ENCODE results near the gene TUBB3.
"Not testable (repeated sequence)": the region's sequence is repeated elsewhere in the genome, so short reads cannot be mapped to it uniquely, and the experiment has no call there.

TUBB3 gene

DNA sequence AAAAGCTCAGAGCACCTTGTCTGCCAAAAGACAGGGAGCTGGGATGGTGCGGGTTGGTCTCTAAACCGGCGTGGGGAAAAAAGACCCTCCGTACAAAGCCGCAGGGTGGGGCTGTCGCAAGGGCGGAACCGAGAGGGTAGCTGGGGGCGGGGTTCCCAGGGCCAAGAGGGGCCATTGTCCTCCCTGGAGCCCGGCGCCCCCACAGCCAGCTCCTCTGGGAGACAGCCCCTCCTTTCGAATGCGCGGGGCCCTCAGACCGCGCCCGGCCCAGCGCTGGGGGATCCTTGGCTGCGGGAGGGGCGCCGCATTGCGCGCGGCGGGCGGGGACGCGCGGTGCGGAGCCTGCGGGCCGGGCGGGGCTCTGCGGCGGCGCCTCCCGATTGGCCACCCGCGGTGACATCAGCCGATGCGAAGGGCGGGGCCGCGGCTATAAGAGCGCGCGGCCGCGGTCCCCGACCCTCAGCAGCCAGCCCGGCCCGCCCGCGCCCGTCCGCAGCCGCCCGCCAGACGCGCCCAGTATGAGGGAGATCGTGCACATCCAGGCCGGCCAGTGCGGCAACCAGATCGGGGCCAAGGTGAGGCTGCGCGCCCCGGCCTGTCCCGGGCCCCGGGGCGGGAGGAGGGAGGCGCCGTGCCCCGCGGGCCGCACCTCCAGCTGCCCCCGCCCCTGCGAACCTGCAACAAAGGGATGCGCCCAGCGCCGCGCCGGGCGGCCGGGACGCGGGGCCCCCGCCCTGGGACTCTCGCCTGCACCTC, at the start of gene TUBB3:
TUBB3 (plus strand) TSS at position 459 of the 756 bp plus-strand sequence; CDS start at position 519, 60 bp downstream.
- DNase-seq = peak; percentile 84

- DNase-seq = peak; percentile 94
Measured at GRCh38 chr16:89873972-89874689, 49.0 kb upstream of the TUBB3 start.

GRCh38 chr16:89879123-89879522, 44.0 kb upstream of the TUBB3 start:
- DNase-seq = not testable (repeated sequence)

DNA sequence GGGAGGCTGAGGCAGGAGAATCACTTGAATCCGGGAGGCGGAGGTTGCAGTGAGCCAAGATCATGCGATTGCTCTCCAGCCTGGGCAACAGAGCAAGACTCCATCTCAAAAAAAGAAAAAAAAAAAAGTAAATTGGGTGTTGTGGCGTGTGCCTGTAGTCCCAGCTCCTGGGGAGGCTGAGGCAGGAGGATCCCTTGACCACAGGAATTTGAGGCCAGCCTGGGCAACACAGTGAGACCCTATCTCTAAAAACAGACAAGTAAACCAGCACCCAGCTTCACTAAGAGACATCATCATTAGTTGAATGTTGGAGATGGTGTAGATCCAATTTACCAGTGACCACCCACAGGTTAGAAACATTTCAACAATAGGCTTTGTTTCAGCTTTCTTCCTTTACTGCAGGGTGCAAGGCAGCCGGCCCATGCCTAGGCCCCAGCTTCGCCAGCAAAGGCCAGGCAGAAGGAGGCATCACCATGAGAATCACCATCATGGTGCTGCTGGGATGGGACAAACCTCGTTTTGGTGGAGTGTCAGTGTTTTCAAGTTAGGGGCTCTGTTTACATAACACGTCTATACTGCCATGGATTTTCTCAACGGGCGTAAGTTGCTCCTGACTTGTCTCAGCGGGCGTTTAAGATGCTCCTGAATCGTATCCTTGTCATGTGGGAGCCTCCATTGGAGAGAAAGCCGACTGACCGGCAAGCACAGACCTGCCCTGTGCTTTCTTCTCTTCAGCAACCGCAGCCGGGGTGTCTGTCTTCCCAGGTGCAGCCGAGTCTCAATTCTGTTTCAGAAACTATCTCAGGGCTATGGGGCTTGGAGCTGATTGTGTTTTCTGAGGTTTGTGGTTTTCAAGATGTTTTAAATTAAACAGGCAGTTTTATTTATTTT, 42.4 kb upstream of the TUBB3 start:
- no peak for DNase-seq

DNA sequence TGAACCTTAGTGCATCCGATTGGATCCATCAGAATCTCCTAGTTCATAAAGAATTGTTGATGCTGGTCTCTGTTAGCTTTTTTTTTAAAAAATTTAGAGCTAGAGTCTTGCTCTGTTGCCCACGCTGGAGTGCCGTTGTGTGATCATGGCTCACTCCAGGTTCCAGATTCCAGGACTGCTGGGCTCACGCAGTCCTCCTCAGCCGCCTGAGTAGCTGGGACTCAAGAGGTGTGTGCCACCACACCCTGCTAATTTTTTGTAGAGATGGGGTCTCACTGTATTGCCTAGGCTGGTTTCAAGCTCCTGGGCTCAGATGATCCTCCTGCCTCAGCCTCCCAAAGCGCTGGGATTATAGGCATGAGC, 41.8 kb upstream of the TUBB3 start:
- DNase-seq = no peak

- DNase-seq = no peak
Measured at GRCh38 chr16:89883346-89884040, 39.6 kb upstream of the TUBB3 start.

- no peak for DNase-seq
Measured at GRCh38 chr16:89884041-89884421, 39.1 kb upstream of the TUBB3 start.

DNA sequence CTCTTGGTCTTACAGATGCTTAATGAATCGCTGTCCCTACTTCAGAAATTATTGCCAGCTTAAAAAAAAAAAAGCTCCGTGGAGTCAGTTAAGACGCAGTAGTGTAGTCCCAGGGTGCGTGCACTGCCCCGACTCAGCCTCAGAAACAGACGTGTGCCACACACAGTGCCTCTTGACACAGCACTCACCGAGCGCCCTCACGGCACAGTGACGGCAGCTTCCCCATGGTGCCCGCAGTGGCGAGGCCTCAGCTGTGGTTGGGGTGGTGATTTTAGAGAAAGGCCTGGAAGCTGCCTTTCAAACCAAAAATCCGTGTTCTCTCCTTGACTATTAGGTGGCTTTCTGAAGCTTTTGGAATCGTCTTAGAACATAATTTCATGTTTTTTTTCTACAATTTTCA, 35.9 kb upstream of the TUBB3 start:
- no peak for DNase-seq

DNA sequence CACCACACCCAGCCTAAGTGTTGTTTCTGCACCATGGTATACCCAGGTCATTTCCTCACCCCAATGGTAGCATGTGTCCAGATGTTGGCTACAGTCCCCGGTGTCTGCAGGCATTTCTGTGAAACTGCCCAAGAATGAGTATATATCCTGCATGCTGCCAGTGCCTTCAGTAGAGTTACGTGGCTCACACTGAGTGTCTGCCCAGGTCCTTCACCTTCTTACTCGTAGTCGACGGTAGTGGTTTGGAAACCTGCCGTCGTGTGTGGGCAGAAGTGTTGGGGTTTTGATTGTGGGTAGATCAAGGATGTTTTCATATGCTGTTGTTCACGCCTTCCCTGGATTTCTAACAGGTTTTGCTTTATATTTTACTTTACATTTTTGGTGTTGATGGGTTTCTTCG, 32.9 kb upstream of the TUBB3 start:
- no peak for DNase-seq

DNA sequence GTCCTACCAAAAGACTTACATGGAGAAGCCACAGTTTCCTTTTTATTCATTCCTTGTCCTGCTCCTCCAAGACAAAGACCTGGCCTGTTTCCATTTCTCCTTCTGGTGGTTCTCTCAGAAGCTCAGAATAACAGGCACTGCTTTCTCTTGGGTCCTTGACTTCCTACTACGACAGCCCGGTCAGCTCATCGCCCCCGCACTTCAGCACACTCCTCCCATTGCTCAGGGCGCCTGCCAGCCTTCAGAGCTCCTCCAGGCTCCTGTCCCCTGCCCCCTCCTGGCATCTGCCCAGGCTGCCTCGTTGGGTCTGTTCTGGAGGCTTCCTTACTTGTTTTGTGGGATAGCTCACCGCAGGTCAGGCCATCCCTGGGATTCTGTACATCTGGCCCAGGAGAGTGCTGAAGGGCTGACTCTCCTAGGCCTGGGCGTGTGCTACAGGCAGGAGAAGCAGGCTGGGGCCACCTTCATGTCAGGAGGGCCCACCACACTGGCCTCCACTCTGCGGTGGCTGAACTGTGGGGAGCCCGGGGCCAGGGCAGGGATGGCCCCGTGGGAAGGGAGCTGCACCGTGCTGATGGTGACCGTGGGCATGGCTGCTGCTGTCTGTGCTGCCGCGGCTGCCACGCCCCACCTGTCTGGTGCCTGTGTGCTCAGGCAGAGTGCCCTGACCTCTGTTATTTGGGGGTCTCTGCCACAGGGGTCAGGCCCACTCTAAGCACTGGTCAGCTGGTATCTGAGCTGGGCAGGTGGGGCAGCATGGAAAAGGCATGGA, 32.1 kb upstream of the TUBB3 start:
- no peak for DNase-seq

DNA sequence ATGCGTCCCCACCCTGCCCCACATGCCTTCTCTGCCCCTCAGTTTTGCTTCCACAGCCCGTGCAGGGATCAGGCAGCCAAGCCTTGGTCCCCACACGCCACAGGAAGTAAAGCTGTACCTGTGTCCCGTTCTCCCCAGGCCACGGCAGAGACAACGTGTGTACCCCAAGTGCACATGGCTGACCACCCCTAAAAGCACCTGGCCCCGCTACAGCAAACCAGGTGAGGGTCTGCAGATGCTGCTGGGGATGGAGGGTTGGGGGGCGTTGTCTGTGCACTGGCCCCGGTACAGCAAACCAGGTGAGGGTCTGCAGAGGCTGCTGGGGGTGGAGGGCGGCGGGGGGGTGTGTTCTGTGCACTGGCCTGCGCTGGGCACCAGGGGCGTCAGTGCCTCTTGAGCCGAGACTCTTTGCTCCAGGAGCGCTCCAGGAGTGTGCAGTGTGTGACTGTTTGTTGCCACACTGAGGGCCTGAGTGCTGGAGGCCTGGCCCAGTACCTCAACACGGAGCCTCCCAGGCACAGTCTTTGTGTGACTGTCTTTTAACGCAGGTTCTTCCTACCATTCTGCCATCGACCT, 31.0 kb upstream of the TUBB3 start:
- no peak for DNase-seq

DNA sequence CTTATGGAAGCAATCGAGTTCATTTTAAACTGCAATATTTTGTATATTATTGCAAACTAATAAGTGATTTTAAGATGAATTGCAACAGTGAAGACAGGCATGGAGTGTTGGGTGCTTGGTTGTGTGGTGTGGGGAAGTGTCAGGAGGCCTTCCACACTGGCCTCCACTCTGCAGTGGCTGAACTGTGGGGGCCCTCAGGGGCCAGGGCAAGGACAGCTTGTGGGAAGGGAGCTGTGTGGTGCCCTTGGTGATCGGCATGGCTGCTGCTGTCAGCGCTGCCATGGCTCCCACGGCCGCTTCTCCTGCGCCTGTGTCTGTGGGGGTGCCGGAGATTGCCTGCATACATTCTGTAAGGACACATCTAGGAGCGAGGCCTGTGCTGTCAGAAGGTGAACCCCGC, 30.5 kb upstream of the TUBB3 start:
- no peak for DNase-seq

- no peak for DNase-seq
Measured at GRCh38 chr16:89893642-89894548, 29.2 kb upstream of the TUBB3 start.

- no peak for DNase-seq
Measured at GRCh38 chr16:89895482-89896250, 27.5 kb upstream of the TUBB3 start.

GRCh38 chr16:89897204-89897603, 25.9 kb upstream of the TUBB3 start:
- DNase-seq = no peak

DNA sequence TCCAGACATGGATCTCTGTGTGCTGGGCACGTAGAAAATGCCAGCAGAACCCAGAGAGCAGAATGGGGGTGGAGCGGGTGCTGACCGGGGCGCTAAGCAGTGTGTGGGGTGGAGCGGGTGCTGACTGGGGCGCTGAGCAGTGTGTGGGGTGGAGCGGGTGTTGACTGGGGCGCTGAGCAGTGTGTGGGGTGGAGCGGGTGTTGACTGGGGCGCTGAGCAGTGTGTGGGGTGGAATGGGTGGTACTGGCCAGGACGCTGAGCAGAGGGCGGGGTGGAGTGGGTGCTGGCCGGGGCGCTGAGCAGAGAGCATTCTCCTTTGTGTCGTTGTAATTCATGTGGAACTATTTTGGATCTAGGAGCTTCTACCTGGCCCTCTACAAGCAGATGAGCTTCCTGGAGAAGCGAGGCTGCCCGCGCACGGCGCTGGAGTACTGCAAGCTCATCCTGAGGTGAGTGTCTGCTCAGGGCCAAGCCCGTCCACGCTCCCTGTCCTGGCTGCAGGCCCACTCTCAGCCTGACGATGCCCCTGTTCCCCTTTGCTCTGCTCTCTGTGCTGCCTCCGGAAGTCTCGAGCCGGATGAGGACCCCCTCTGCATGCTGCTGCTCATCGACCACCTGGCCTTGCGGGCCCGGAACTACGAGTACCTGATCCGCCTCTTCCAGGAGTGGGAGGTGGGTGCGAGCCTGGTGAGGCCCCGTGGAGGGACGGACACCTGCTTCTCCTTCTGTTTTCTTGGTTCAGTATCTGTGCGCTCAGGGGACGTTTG, 24.8 kb upstream of the TUBB3 start:
- DNase-seq = no peak

- DNase-seq = peak; percentile 25
Measured at GRCh38 chr16:89899879-89900481, 23.2 kb upstream of the TUBB3 start.

DNA sequence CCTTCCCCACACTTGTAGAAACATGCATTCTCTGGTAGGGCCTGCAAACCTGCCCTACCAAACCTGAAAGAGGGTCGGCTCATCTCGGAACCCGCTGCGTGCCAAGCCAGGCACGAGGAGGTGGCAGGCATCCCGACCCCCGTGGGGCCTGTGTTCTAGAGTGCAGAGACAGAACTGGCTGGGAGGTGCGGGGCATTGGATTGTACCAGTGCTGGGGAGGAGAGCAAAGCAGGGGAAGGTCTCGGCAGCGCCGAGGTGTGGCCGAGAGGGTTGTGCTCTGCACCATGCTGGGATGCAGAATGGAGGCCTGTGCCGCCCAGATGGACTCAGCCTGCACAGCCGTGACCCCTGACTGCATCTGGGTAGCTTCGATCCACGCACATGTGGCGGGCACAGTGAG, 22.3 kb upstream of the TUBB3 start:
- no peak for DNase-seq

DNA sequence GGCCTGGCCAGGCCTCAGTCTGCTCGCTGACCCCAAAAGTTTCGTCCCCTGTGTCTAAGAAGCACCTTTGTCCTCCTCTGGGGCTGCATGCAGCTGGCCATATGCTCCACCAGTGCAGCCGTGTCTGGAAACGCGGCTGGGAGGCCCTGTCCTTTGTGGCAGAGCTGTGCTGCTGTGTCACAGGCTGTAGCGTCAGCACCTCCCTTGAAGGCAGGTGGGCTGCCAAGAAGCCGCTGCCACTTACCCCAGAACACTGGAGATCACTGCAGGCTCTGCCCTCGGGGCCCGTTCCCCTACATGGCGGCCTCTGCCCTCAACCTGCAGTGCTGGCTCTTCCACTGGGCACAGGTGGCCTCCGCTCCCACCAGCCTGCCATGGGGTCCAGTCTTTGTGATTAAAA, 20.2 kb upstream of the TUBB3 start:
- no peak for DNase-seq

Measured in fibroblast of upper back skin (primary cell).